Fibroblast of lung (primary cell): ENCODE measurements around the gene GDPD4.

Experiments
- CTCF ChIP-seq, 2 donors: IDR thresholded peaks in 1 of 2; conservative IDR thresholded peaks in 1 of 2; 1 replicate in 1 of 2; 2 replicates in 1 of 2; pipeline ENCODE4 v1.5.1; 2011 to 2012; ENCODE audit warnings: low read length in 2 of 2, control low read depth in 1 of 2, inconsistent platforms in 1 of 2, low read depth in 1 of 2, mild to moderate bottlenecking in 1 of 2
- EZH2 ChIP-seq: IDR thresholded peaks from 2 replicates; pipeline ENCODE4 v1.5.1; 2012; ENCODE audit warnings: low read length, control low read depth, mild to moderate bottlenecking; ENCODE audit errors: missing control alignments

GRCh38 chr11:77209663-77210062, 91.8 kb downstream of the GDPD4 start:
- TF ChIP-seq CTCF (conservative IDR thresholded peaks at IDR 0.05 in 1 of 2, IDR thresholded peaks at IDR 0.05 in 1 of 2; ENCODE audit: low read depth in 1 of 2, low read length in 2 of 2) (no peak), EZH2 (no peak)
